IMR-90 (cell line): Measurements from ENCODE around the gene MRPL54. TPM values are rescaled to one million over a fixed set of nuclear protein-coding genes. Genes with fewer than 3 reads are reported as not detected.
"Not testable (repeated sequence)": the region's sequence is repeated elsewhere in the genome, so short reads cannot be mapped to it uniquely, and the experiment has no call there.

Source experiments
- ATAC-seq: fragments of 200-7000 bp; cut with Tn5 transposase; 2 replicates; pipeline ENCODE4 v1.9.1; 2020; ENCODE audit warnings: low read depth, mild to moderate bottlenecking, moderate library complexity
- BruUV-seq: library from RNA; stranded (reverse); fragments of 400-500 nt; replicated peaks from 2 replicates; lab custom pipeline; 2021; lab: Mats Ljungman, UMichigan
- CTCF ChIA-PET: fragments of 300-600 bp; formaldehyde crosslinking; extraction: SDS; loops from one replicate; lab custom pipeline; 2021; ENCODE audit warnings: antibody characterized with exemption; lab: Yijun Ruan, JAX
- POLR2A ChIA-PET: fragments of 300-600 bp; sonication (Branson Sonifier 250); formaldehyde crosslinking; loops from one replicate; lab custom pipeline; 2022; ENCODE audit warnings: antibody characterized with exemption; ENCODE audit not compliant: unreplicated experiment; lab: Charles Lee
- DNase-seq: peaks from one replicate; pipeline ENCODE4 v3.0.0; 2013
- H2AFZ ChIP-seq: replicated peaks from 2 replicates; pipeline ENCODE3; 2013; ENCODE audit warnings: low read length, mild to moderate bottlenecking; ENCODE audit not compliant: poor library complexity
- H2AK5ac ChIP-seq: 2 replicates; pipeline ENCODE4 v1.6.1; 2013; ENCODE audit warnings: low read depth, low read length, inconsistent platforms
- H2AK9ac ChIP-seq: replicated peaks from 2 replicates; pipeline ENCODE3; 2013; ENCODE audit warnings: mild to moderate bottlenecking, low read depth, low read length, moderate library complexity; ENCODE audit not compliant: poor library complexity
- H2BK120ac ChIP-seq: 2 replicates; pipeline ENCODE4 v1.6.1; 2013; ENCODE audit warnings: low read depth, low read length, inconsistent platforms
- H2BK15ac ChIP-seq: 3 replicates; pipeline ENCODE4 v1.6.1; 2013; ENCODE audit warnings: low read depth, low read length, inconsistent platforms
- H2BK20ac ChIP-seq: 2 replicates; pipeline ENCODE4 v1.6.1; 2013; ENCODE audit warnings: low read depth, mild to moderate bottlenecking, inconsistent platforms, low read length, moderate library complexity
- H2BK5ac ChIP-seq: 2 replicates; pipeline ENCODE4 v1.6.1; 2013; ENCODE audit warnings: mild to moderate bottlenecking, low read depth, low read length, inconsistent platforms; ENCODE audit not compliant: poor library complexity, severe bottlenecking
- H3K14ac ChIP-seq: replicated peaks from 2 replicates; pipeline ENCODE4 v1.6.1; 2013; ENCODE audit warnings: low read depth, low read length, inconsistent platforms
- H3K18ac ChIP-seq: 2 replicates; pipeline ENCODE4 v1.6.1; 2013; ENCODE audit warnings: low read depth, low read length, control low read depth
- H3K23ac ChIP-seq: 2 replicates; pipeline ENCODE4 v1.6.1; 2013; ENCODE audit warnings: low read depth, low read length, inconsistent platforms
- H3K27ac ChIP-seq: 2 replicates; pipeline ENCODE4 v1.5.1; 2013; ENCODE audit warnings: mild to moderate bottlenecking, control low read depth, low read length; ENCODE audit not compliant: insufficient read depth
- H3K27me3 ChIP-seq: 2 replicates; pipeline ENCODE4 v1.6.1; 2013; ENCODE audit warnings: low read length; ENCODE audit not compliant: control insufficient read depth, insufficient read depth
- H3K36me3 ChIP-seq: 2 replicates; pipeline ENCODE4 v1.6.1; 2013; ENCODE audit warnings: low read length, mixed read lengths; ENCODE audit not compliant: control insufficient read depth, insufficient read depth
- H3K4ac ChIP-seq: 2 replicates; pipeline ENCODE4 v1.6.1; 2013; ENCODE audit warnings: low read depth, low read length, inconsistent platforms
- H3K4me1 ChIP-seq: 2 replicates; pipeline ENCODE4 v1.6.1; 2013; ENCODE audit warnings: low read length, mixed read lengths; ENCODE audit not compliant: control insufficient read depth, insufficient read depth
- H3K4me2 ChIP-seq: 2 replicates; pipeline ENCODE4 v1.6.1; 2013; ENCODE audit warnings: low read depth, mild to moderate bottlenecking, control low read depth, low read length, moderate library complexity
- H3K4me3 ChIP-seq: 2 replicates; pipeline ENCODE4 v1.5.1; 2013; ENCODE audit warnings: low read depth, mild to moderate bottlenecking, control low read depth, low read length, moderate library complexity; ENCODE audit not compliant: insufficient read depth
- H3K56ac ChIP-seq: 2 replicates; pipeline ENCODE4 v1.6.1; 2013; ENCODE audit warnings: low read length, inconsistent platforms; ENCODE audit not compliant: insufficient read depth; ENCODE audit errors: extremely low read depth
- H3K79me1 ChIP-seq, 2 experiments: 2 replicates each; pipeline ENCODE4 v1.6.1; 2013; ENCODE audit warnings: low read length in 2 of 2, inconsistent platforms in 1 of 2, low read depth in 1 of 2
- H3K9ac ChIP-seq: 2 replicates; pipeline ENCODE4 v1.6.1; 2013; ENCODE audit warnings: low read depth, low read length, control low read depth
- H3K9me1 ChIP-seq: 2 replicates; pipeline ENCODE4 v1.6.1; 2013; ENCODE audit warnings: low read length, inconsistent platforms; ENCODE audit not compliant: insufficient read depth
- H3K9me3 ChIP-seq: 2 replicates; pipeline ENCODE4 v1.6.1; 2013; ENCODE audit warnings: low read length; ENCODE audit not compliant: control insufficient read depth, insufficient read depth
- H4K20me1 ChIP-seq: 2 replicates; pipeline ENCODE4 v1.6.1; 2013; ENCODE audit warnings: low read length, inconsistent platforms; ENCODE audit not compliant: insufficient read depth
- H4K5ac ChIP-seq: 2 replicates; pipeline ENCODE4 v1.6.1; 2013; ENCODE audit warnings: mild to moderate bottlenecking, low read depth, low read length, control low read depth
- H4K8ac ChIP-seq, 2 experiments: 2 replicates each; pipeline ENCODE4 v1.6.1; 2013; ENCODE audit warnings: low read depth in 2 of 2, low read length in 2 of 2, control low read depth in 1 of 2, inconsistent platforms in 1 of 2
- H4K91ac ChIP-seq: 2 replicates; pipeline ENCODE4 v1.6.1; 2013; ENCODE audit warnings: low read depth, low read length, inconsistent platforms; ENCODE audit not compliant: insufficient read depth
- WGBS, 2 experiments: methylation state at CpG; one replicate each; pipeline versions ENCODE4 v1.1.5 to v1.1.7; 2013; ENCODE audit warnings: missing lambda C conversion rate in 2 of 2; ENCODE audit not compliant: insufficient read length in 1 of 2; ENCODE audit errors: extremely low coverage in 2 of 2; 5-methylcytosine and 5-hydroxymethylcytosine counted together
- dilution Hi-C: fragments of 300-500 bp; cut with HindIII; formaldehyde crosslinking; loops from one replicate; pipeline ENCODE4 v1.14.3; 2018; ENCODE audit warnings: low sequenced_read_pairs; ENCODE audit not compliant: unreplicated experiment
- in situ Hi-C: fragments of 300-500 bp; cut with MboI; formaldehyde crosslinking; loops from 3 replicates; pipeline ENCODE4 v1.14.3; 2019; ENCODE audit warnings: low sequenced_read_pairs, inconsistent platforms, mixed read lengths
- intact Hi-C: fragments of 100-400 bp; cut with micrococcal nuclease; formaldehyde crosslinking; loops from 2 replicates; pipeline ENCODE4 v1.10.0; 2022
- polyA plus RNA-seq, 3 experiments: library from polyadenylated mRNA; depleted of rRNA; stranded (reverse); fragments of >200 nt; gene quantifications; 2 replicates each; pipeline ENCODE4 v1.2.3, GENCODE V29; 2012; ENCODE audit warnings: low replicate concordance in 1 of 3
- total RNA-seq: library from RNA; depleted of rRNA; stranded (reverse); fragments of >200 nt; gene quantifications from 2 replicates; pipeline ENCODE4 v1.2.3, GENCODE V29; 2012

MRPL54 gene
- total and polyA plus RNA-seq, 2 of the 4 experiments (the other 2 are of a cell fraction) = 55.9 to 75.7 TPM

- dilution Hi-C loops = not testable (repeated sequence)
These were observed 4.8 kb upstream of the MRPL54 start for GRCh38 chr19:3757705-3758104.

GRCh38 chr19:3758297-3758696 is 4.2 kb upstream of the MRPL54 start:
- dilution Hi-C loops, H3K9ac ChIP-seq, H2BK15ac ChIP-seq, H4K8ac ChIP-seq, H4K91ac ChIP-seq, intact Hi-C loops, H3K27ac ChIP-seq, H3K4me2 ChIP-seq, H4K5ac ChIP-seq, in situ Hi-C loops, H2BK5ac ChIP-seq, H4K20me1 ChIP-seq, H2BK20ac ChIP-seq, H3K9me3 ChIP-seq, H2AFZ ChIP-seq, H2AK5ac ChIP-seq, H3K23ac ChIP-seq, H3K27me3 ChIP-seq, H3K9me1 ChIP-seq, ATAC-seq, H3K36me3 ChIP-seq, H3K4me1 ChIP-seq, BruUV-seq, POLR2A ChIA-PET, CTCF ChIA-PET, H3K14ac ChIP-seq, H3K56ac ChIP-seq, H2BK120ac ChIP-seq, DNase-seq, H3K4me3 ChIP-seq, H3K4ac ChIP-seq, H2AK9ac ChIP-seq, H3K18ac ChIP-seq: not testable (repeated sequence)
- WGBS, 2 experiments = 89% methylated on average over 3 of the region's 13 CpGs; no CpG with 5 or more reads in 1 of the 2 experiments
- H3K79me1 ChIP-seq = peaks cover 11 to 27% of the 10 kb centered on the region in 2 experiments

More at GRCh38 chr19:3757705-3758104, 4.8 kb upstream of the MRPL54 start:
- ATAC-seq, H3K4ac ChIP-seq, H3K4me2 ChIP-seq, H3K4me1 ChIP-seq, H2AK9ac ChIP-seq, in situ Hi-C loops, H3K9me1 ChIP-seq, H2BK5ac ChIP-seq, H2BK120ac ChIP-seq, H3K9me3 ChIP-seq, H3K27ac ChIP-seq, H3K18ac ChIP-seq, CTCF ChIA-PET, intact Hi-C loops, H3K9ac ChIP-seq, H2AK5ac ChIP-seq, BruUV-seq, H3K14ac ChIP-seq, H2BK15ac ChIP-seq, H3K56ac ChIP-seq, DNase-seq, H3K27me3 ChIP-seq, H4K20me1 ChIP-seq, H4K8ac ChIP-seq, H3K36me3 ChIP-seq, H2BK20ac ChIP-seq, H4K91ac ChIP-seq, POLR2A ChIA-PET, H4K5ac ChIP-seq, H3K4me3 ChIP-seq, H3K23ac ChIP-seq, H2AFZ ChIP-seq: not testable (repeated sequence)
- WGBS, 2 experiments = no CpG with 5 or more reads among the region's 7 CpGs
- peaks cover 7 to 24% of the 10 kb centered on the region in 2 experiments for H3K79me1 ChIP-seq
